Umbilical cord (tissue), 2 donors: ENCODE data around the gene DIS3L2. TPM values are rescaled to one million over a fixed set of nuclear protein-coding genes. Genes with fewer than 3 reads are reported as not detected.
"Not testable (repeated sequence)": the region's sequence is repeated elsewhere in the genome, so short reads cannot be mapped to it uniquely, and the experiment has no call there.

Experiments used
- DNase-seq: peaks from one replicate; pipeline ENCODE4 v3.0.0-alpha.2; 2015; ENCODE audit warnings: low spot score
- total RNA-seq: library from RNA; depleted of rRNA; stranded (reverse); fragments of >200 nt; gene quantifications from one replicate; pipeline ENCODE4 v1.2.3, GENCODE V29; 2014; ENCODE audit warnings: low replicate concordance; ENCODE audit not compliant: insufficient read depth

Gene DIS3L2
- total RNA-seq, 1 donor from 2014 or later, result 46.0 TPM

DNA sequence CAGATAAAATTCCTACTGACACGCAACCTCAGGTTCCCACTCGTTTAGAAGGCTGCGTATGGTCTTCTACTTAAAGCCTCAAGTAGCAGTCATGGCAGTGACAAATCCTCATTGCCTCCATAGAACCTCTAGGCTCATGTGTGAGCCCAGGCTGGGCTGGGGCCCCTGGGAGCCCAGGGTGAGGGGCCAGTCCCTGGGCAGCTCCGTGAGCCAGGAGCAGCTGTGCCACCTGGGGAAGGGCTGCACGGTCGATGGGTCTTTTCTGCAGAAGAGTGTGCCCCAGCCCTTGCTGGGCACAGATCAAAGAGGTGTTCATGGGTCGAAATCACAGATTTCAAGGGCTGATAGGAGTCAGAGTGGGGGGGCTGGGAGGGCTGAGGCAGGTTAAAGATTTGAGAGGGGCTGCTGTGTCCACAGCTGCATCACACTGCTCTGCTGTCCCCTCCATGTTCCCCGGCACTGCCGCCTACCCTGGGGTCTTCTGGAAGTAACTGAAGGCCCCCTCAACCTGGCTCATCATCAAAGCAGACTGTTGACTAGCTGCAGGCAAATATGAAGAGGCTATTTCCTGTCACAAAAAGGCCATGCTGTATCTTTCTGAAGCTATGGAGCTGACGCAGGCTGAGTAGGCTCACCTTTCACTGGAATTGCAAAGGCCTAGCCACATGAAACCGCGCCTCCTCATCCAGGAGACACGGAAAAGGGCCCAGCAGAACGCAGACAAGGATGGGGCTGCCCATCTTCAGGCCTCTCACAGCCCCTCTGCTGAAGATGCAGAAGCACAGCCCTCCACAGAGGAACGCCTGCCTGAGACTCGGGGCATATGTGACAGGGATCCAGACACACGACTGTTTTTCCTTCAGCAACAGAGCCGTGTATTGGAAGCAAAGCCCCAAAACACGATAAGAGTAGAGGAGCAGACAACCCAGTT, 381.4 kb downstream of the DIS3L2 start:
- DNase-seq, result no peak

DNA sequence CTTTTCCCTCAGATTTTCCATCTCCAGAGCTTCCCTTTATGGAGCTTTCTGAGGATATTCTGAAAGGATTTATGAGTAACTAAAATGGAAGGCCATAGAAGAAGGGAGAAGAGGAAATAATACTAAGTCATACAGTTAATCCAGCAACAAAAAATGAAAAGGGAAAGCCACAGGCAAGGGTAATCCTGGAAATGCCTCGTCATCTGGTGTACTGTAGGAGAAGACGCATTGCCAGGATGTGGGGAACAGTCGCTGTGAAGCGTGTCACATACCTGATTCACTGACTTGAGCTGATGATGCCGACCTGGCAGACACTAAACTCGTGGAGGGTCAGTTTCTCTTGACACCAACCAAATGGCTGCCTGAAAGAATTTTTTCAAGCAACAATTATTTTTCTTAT, 382.3 kb downstream of the DIS3L2 start:
- no peak for DNase-seq

DNA sequence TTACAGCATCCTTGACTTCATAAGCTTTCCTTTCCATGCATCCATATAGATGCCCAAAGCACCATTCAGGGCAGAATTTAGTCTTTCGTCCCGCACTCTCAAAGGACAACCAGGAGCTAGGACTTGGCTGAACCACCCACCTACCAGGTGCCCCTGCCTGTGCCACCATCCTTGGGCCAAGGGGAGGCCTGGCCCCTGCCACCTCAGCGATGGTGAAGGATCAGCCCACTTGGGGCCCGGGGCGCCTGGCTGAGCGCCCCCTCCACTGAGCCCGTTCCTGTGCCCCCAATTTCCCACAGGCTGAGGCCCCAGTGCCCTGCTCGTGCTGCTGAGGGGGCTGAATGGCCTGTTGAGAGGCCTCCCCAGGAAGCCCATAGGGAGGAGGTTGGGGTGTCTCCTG, 383.7 kb downstream of the DIS3L2 start:
- DNase-seq, result no peak

DNA sequence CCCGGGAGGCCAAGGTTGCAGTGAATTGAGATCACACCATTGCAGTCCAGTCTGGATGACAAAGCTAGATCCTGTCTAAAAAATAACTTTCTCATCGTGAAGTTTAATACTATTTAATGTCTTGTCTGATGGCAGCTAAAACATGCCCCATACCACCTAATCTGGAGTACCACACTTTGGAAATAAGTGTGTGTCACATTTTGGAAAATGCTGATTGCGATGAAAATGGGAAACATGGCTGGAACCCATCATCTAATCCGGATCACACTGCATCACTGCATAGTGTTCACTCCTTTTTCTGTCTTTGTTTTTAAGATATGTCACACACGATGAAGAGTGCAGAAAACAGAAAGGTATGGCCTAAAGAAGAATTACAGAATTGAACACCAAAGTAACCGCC, 385.9 kb downstream of the DIS3L2 start:
- no peak for DNase-seq

DNA sequence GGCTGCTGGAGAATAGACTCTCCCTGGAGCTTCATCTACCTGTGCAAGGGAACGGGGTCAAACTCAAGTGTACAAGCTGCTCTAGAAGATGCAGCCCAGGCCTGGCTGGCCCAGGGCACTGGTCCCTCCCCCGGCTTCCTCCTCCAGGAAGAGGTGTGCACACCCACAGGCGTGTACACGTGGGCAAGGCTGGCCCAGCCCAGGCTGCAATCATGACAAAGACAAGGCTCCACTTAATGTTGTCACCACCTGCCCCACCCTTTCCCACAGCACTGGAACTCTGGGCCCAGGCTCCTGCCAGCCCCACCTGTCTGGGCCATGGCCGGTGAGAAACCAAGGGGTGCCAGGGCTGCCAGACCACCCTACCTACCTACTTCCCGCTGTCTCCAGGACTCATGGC, 387.4 kb downstream of the DIS3L2 start:
- DNase-seq, result no peak

DNA sequence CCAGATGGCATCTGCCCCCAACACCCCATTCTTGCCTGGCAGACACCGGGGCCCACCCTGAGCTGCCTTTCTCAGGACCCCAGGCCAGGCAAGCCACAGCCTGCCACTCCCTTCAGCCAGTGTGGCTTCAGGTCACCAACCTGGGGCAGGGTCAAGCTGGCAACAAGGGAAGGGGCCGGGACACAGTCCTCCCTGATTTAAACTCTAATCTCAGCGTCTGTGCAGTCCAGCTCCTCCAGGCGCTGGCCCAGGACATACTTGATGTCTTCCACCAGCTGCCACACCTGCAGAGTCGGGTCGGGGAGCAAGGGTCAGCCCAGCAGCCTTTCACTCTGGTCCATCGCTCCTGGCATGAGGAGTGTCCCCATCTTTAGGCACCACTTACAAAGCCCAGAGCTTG, 388.0 kb downstream of the DIS3L2 start:
- no peak for DNase-seq

- no peak for DNase-seq
Measured at GRCh38 chr2:232349946-232350635, 388.6 kb downstream of the DIS3L2 start.

DNA sequence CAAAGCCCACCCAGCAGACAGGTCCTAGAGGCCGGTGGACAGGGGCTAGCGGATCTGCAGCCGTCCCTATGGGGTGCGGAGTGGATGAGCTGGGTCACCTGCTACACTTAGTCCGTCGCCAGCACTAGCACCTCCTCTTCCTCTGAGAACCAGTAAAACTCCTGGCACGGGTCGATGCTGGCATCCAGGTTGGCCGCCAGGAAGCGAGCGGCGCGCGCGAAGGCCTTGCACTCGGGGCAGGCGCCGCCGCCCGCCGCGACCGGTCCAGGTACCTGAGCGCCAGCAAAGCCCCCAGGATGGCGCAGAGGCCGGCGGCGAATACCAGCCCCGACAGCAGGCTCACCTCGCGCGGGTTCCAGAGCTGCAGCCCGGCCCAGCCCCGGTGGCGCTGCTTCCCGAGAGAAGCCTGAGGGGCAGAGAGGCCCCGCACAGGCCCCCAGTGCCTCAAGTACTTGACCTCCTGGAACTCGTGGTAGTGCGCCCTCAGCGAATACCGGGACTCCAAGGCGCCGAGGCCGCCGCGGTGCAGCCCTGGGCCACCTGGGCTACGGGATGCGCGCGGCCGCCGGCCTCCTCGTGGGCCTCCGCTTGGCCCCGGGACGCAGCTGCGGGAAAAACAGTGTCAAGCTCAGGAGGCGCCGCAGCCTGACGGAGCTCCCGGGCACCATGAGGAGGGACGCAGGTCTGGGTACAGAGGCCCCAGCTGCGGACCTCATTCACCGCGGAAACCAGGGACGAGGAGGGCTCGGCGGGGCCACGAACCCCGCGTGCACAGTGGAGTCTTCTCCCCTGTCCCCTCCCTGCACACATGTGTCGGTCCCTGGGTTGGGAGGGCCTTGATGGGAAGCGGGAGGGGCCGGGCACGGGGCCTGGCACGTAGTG, 389.5 kb downstream of the DIS3L2 start:
- no peak for DNase-seq

GRCh38 chr2:232351686-232352510, 390.4 kb downstream of the DIS3L2 start:
- DNase-seq, result no peak

GRCh38 chr2:232352511-232353091, 391.1 kb downstream of the DIS3L2 start:
- no peak for DNase-seq

- DNase-seq, result no peak
Measured at GRCh38 chr2:232353096-232353495, 391.6 kb downstream of the DIS3L2 start.

- DNase-seq, result no peak
Measured at GRCh38 chr2:232353660-232354059, 392.1 kb downstream of the DIS3L2 start.

- DNase-seq, result no peak
Measured at GRCh38 chr2:232354069-232354468, 392.6 kb downstream of the DIS3L2 start.

DNA sequence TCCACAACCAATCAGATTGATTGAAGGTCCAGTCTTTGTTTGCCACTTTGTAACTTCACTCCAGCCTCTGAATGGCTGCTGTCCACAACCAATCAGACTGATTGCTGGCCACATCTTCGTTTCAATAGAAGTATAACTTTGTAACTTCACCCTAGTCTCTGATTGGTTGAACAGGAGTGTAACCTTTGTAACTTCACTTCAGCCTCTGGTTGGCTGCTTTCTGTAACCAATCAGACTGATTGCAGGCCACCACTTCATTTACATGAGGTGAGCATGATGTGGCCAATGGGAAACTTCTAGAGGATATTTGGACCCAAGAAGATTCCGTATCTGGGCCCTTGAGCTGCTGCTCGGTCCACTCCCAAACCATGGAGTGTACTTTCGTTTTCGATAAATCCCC, 400.1 kb downstream of the DIS3L2 start:
- DNase-seq, result no peak

- DNase-seq, result no peak
Measured at GRCh38 chr2:232362174-232362900, 400.8 kb downstream of the DIS3L2 start.

DNA sequence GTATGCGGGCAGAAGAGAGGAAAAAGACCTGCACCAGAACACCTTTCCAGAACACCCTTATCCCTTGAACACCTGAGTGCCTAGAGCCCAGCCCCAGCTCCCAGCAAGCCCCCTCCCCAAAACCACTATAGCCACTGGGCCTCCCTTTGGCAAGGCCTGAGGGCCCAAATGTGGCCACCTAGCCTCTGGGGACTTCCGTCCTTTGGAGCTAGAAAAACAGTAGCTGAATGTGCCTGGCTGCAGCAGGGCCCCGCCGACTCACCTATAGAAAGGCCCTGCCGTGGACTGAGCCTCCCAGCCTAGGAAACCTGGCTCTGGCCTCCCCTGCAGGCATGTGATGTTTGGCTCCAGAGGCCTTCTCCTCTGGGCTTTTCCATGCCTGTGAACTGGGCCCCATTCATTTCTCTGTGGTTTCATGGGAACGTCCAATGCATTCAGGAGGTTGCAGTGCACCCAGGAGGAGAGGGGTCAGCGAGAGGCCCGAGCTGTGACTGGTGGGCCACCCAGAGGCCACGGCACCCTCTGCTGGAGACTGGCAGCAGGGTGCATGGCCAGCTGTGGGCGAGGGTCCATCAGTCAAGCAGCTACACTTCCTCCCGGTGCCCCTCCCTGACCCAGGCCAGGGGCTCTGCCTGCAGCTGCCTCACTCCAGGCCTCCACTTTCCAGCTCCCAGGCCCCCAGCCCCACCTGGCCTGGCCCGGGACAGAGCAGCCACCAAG, 401.7 kb downstream of the DIS3L2 start:
- DNase-seq, result not testable (repeated sequence)

DNA sequence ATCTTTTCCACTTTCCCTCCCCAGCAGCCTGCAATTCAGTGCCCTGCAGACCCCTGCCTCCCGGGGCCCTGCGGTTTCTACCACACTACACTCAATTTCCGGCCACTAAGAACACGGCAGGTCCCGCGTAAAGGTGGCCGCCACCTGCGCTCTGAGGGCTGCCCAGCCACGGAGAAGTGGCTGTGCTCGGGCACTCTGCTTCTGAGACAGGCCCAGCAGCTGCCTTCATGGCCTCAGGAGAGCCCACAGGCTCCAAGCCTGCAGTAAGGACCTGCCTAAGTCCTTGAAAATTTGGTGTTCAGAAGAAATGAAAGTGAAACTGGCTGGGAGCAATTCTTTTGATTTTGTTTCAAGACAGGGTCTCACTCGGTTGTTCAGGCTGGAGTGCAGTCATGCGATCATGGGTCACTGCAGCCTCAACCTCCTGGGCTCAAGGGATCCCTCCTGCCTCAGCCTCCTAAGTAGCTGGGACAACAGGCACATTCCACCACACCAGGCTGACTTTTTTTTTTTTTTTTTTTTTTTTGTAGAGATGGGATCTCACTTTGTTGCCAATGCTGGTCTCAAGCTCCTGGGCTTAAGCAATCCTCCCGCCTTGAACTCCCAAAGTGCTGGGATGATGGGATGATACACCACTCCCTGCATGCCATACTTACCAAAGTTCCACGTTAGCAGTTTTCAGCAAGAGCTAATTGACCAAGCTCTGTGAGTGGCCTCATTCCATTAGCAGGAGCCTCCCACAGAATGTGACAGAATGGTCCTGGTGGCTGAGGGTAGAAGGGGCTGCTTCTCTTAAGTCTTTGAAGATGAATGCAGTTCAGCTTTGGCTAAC, 402.5 kb downstream of the DIS3L2 start:
- DNase-seq, result no peak
